Activated T-cell treated with anti-CD3 and anti-CD28 coated beads for 4 hours (primary cell): ENCODE results near the gene RDH14.

Experiments used
- DNase-seq: peaks from one replicate; pipeline ENCODE4 v3.0.0-alpha.2; 2020

The RDH14 gene

DNA sequence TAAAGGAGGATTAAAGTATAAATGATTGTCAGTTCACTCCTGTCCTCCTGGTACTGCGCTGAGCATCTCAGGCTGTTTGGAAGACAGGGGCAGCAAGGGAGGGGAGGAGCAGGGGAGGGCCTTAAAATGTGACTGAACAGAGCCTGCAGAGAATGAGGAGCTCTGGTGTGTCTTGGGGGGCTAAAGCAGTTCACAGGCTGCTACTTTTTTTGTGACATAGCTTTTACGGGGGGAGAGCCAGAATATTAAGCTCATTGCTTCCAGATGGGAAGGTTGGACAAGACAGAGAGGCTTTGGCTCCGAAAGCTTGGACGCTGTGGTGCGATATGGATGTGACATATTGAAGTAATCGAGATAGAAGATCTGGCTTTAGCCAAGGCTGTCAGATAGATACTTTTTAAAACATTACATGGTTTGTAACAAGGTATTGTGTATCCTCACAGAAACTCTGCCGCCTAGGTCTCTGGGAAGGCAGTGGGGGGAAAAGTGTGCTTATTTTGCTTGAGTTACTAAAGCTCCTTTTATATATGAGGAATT, 40.5 kb downstream of the RDH14 start:
- DNase-seq, result no peak

DNA sequence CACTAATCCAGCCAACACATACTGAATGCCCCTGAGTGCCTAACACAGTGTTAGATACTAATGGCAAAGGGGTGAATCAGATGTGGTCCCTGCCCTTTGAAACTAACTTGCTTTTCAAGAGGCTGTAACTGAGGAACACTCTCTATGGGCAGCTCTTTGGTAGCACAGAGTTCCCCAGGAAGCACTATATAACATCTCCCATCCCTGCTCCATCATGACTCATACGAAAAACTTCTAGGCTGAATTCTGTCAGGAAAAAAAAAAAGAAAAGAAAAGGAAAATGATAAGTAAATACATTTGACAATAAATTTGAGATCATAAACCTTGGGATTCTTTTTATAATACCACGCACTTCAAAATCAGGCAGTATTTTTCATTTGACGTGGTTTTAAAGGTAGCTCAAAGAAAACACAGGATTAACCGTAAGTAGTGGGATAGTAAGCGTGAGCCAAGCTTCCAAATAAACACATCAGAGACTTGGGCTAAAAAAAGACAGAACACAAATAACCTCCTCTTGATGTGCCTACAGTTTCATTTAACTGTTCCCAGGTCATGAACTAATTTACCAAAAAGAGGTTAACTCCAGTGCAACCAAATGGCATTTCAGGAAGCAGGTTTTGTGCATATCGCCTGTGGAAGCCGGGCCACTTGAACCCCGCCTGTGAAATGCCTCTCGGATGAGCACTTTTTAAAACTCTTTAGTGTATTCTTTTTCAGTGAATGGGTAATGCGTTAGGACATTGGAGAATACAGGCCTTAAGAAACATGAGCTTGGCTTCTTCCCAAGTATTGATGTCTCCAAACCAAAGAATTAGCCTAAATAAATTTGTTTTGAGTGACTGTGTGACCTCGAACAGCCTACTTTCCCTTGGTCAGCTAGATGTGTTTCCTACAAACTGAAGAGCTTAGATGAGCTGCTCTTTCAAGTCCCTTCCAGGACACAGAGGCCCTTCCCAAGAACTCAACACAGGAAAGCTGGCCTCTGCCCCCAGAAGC, 42.0 kb downstream of the RDH14 start:
- no peak for DNase-seq

GRCh38 chr2:18517386-18517785, 43.1 kb downstream of the RDH14 start:
- no peak for DNase-seq

DNA sequence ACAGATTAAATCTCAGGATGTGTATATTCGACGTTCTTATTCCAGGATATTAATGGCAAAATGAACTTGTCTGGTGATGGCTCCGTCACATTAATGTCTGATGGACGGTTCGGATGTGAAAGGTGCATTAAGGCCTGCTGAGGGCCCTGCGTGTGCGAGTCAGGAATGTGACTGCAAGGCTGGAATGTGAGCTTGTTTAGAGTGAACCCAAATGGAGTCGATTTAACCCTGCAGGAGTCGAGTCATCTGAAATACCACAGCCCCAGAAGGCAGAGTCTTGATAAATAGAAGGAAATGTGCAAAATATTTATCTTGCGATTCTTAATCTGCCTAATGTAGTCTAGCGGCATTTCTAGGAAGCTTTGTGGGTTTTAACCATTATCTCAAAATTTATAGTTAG, 44.3 kb downstream of the RDH14 start:
- no peak for DNase-seq

DNA sequence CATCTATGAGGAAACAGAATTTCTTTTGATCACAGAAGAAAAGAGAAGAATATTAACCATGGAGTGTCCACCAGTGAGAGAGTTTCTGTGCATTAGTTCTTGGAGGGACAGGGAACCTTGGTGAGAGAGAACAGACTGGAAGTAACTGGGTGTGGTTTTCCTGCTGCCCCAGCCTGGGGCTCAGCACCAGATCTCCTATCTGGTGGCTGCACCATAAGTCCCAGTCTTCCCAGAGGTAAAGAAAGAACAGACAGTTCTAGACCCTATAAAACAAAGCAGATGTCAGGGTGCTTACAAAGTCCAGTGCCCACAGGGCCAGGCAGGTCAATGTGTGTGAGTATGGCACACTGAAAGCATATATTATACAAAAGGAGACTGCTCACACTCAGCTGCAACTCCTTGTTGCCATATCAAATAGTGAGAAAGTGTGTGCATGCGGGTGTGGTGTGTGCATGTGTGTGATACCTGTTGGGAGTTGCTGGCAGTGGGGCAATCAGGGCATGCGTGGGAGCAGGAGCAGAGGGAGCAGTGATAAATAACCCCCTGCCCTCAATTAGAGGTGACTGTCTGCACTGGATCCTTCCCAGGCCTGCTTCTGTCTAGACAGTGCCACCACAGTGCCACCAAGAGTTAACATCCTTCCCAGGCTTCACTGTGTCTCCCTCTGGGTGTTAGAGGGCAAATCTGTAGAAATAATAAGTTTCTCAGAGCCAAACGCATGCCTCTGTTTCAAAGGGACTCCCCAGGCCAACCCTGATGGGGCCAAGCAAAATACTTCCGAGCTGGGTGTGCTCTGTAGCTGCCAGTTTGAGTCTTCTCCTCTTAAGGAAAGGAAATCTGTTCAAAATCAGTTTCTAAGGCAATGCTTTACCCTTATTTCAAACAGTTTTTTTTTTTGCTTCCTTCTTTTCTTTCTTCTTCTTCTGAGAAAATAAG, 45.7 kb downstream of the RDH14 start:
- DNase-seq, result no peak

DNA sequence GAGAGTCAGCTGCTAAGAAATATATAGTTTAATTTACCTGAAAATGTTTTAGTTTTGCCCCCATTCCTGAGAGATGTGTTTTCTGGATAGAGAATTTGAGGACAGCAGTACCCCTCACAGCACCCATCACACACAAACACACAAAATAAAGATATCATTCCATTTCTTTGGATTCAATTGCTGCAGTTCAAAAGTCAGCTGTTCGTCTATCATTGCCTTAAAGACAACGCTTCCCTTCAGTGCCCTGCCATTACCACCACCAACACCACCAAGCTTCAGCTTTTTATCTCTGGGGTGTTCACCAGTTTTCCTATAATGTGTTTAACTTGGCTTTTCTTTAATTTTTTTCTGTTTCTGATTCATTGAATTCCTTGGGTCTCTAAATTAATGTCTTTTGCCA, 49.7 kb downstream of the RDH14 start:
- DNase-seq, result no peak

GRCh38 chr2:18506883-18507509, 53.5 kb downstream of the RDH14 start:
- no peak for DNase-seq

DNA sequence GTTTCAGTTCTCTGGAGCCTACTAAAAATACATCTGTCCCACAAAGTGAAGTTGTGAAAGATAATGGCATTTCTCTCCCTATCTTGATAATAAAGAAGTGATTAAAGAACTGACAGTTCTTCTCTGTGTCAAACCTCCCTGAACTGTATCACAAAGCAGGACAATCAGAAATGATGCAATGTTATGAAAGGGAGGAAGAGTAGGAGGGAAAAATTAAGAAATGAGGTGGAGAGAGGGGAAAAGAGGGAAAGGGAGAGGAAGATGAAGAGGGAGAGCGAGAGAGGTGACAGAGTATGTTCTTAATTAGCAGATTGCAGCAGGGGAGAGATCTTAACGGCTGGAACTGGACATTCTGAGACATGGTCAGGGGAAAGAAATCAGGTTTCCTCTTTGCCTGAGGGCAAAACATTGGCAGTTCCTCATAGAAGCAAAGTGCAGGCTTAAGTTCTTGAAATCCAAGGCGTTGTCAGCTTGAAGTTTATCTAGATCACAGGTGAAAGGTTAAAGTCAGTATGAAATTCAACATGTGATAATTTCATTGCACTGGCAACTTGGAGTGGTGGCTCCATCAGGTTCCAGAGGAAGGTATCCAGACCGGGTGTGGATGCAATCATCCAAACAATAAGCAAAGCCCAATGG, 54.6 kb downstream of the RDH14 start:
- no peak for DNase-seq
